Measurements from ENCODE around the gene FMNL1. TPM values are rescaled to one million over a fixed set of nuclear protein-coding genes. Genes with fewer than 3 reads are reported as not detected.

Gene FMNL1
- total RNA-seq, 2 donors from 2014 or later, result 3.5 to 4.5 TPM

DNA sequence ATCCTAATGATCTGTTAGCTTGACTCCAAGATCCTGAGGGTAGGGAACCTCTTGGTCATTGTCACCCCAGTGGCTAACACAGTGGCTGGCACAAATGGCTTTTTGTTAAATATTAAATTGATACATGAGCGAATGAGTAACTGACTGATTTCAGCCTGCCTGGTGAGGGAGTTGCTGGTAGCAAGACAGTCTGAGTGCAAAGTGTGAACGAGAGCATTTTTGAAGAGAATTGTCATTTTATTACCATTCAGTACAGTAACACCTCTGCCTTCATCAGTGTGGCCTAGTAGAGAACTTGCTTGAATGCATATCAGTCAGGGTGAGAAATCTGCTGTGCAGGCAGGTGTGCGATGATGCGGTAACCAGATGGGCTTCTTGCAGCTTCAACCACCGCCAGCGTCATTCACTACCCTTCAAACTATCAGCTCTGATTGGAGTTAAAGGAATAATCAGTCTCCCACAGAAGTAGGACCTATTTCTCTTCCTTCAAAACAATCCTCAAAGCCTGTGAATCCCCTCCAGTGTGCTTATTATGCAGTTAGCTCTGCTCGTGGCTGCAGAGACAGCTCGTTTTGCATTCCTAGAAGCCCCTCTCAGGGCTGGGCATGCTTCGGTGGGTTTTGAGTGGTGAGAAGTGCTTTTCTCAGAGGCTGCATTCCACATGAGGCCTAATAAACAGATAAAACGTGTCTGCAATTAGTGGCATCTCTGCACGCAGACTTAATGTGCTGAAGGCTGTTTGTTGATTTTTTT lies 31.0 kb upstream of the FMNL1 start:
- DNase-seq, result no peak
- Histone ChIP-seq H3K4me3 (ENCODE audit: low read length) (no peak overlapping the region), H3K36me3 (ENCODE audit: control insufficient read depth, insufficient read depth, low read length) (no peaks in the 10 kb centered on the region), H3K27me3 (ENCODE audit: control insufficient read depth, insufficient read depth, low read length, poor library complexity, severe bottlenecking) (no peaks in the 10 kb centered on the region), H3K9ac (ENCODE audit: extremely low read depth, low read length, poor library complexity, severe bottlenecking) (no peak overlapping the region), H3K4me1 (ENCODE audit: control insufficient read depth, insufficient read depth, low read length) (no peaks in the 10 kb centered on the region), H3K27ac (ENCODE audit: low read depth, low read length) (no peak overlapping the region), H3K9me3 (ENCODE audit: control insufficient read depth, low read length) (no peaks in the 10 kb centered on the region)
- peaks cover 2% of the 10 kb centered on the region for H3K27me3 Mint-ChIP-seq (ENCODE audit: insufficient read depth)
- peaks cover 3% of the 10 kb centered on the region for H3K4me1 Mint-ChIP-seq
- TF ChIP-seq, protein P1, sequence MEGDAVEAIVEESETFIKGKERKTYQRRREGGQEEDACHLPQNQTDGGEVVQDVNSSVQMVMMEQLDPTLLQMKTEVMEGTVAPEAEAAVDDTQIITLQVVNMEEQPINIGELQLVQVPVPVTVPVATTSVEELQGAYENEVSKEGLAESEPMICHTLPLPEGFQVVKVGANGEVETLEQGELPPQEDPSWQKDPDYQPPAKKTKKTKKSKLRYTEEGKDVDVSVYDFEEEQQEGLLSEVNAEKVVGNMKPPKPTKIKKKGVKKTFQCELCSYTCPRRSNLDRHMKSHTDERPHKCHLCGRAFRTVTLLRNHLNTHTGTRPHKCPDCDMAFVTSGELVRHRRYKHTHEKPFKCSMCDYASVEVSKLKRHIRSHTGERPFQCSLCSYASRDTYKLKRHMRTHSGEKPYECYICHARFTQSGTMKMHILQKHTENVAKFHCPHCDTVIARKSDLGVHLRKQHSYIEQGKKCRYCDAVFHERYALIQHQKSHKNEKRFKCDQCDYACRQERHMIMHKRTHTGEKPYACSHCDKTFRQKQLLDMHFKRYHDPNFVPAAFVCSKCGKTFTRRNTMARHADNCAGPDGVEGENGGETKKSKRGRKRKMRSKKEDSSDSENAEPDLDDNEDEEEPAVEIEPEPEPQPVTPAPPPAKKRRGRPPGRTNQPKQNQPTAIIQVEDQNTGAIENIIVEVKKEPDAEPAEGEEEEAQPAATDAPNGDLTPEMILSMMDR (conservative IDR thresholded peaks at IDR 0.05), result no peak
- 90% methylated on average over 10 to 11 of the region's 11 CpGs for WGBS, 2 experiments (ENCODE audit: insufficient coverage in 1 of 2, insufficient read length in 1 of 2)
- peaks cover 4% of the 10 kb centered on the region for H3K9me3 Mint-ChIP-seq
- no peaks in the 10 kb centered on the region for H3K36me3 Mint-ChIP-seq (ENCODE audit: low read depth)
- no peak overlapping the region for H3K4me3 Mint-ChIP-seq
- no peak overlapping the region for H3K27ac Mint-ChIP-seq

DNA sequence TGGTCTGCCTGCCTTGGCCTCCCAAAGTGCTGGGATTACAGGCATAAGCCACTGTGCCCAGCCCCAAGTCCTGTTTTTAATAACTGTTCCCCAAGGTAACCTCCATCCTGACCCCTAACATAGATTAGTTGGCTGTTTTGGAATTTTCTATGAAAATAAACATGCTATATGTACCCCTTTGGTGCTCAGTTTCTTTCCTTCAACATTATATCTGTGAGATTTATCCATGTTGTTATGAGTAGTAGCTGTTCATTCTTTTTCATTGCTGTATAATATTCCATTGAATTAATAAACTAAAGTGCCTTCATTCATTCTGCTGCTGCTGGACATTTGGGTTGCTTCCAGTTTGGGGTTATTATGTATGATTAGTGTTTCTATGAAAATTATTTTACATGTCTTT lies 26.3 kb upstream of the FMNL1 start:
- Mint-ChIP-seq H3K4me3 (no peak overlapping the region), H3K27ac (no peak overlapping the region), H3K27me3 (ENCODE audit: insufficient read depth) (no peaks in the 10 kb centered on the region), H3K9me3 (peaks cover 4% of the 10 kb centered on the region), H3K4me1 (peaks cover 12% of the 10 kb centered on the region), H3K36me3 (ENCODE audit: low read depth) (no peaks in the 10 kb centered on the region)
- H3K4me1 ChIP-seq (ENCODE audit: control insufficient read depth, insufficient read depth, low read length), result peaks cover 7% of the 10 kb centered on the region
- H3K9ac ChIP-seq (ENCODE audit: extremely low read depth, low read length, poor library complexity, severe bottlenecking), result no peak overlapping the region
- no peaks in the 10 kb centered on the region for H3K9me3 ChIP-seq (ENCODE audit: control insufficient read depth, low read length)
- DNase-seq, result no peak
- H3K36me3 ChIP-seq (ENCODE audit: control insufficient read depth, insufficient read depth, low read length), result no peaks in the 10 kb centered on the region
- H3K27ac ChIP-seq (ENCODE audit: low read depth, low read length), result no peak overlapping the region
- H3K27me3 ChIP-seq (ENCODE audit: control insufficient read depth, insufficient read depth, low read length, poor library complexity, severe bottlenecking), result no peaks in the 10 kb centered on the region
- TF ChIP-seq, protein P1 (conservative IDR thresholded peaks at IDR 0.05), result no peak
- no peak overlapping the region for H3K4me3 ChIP-seq (ENCODE audit: low read length)

DNA sequence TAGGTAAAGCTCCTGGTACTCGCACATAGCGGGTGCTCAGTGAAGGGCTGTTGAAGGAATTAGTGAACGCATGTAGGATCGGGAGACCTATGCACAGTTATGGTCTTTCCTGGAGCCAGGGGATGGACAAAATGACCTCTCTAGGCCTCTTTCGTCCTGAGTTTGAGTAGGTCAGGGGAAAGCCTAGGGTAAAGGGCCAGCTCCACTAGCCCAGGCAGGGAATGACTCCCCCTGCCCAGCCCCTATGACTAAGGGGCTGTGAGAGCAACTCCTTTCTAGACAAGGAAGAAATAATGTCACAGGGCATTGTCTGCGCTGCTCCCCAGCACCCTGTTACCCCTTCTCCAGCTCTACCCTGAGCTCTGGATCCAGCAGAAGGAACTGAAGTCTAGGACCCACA lies 24.6 kb upstream of the FMNL1 start:
- Mint-ChIP-seq H3K27ac (peak overlapping the region; percentile 85), H3K9me3 (no peaks in the 10 kb centered on the region), H3K27me3 (ENCODE audit: insufficient read depth) (no peaks in the 10 kb centered on the region), H3K4me1 (peaks cover 12% of the 10 kb centered on the region), H3K36me3 (ENCODE audit: low read depth) (no peaks in the 10 kb centered on the region), H3K4me3 (peak overlapping the region; percentile 24)
- 69 to 77% methylated on average over 4 to 6 of the region's 6 CpGs for WGBS, 2 experiments (ENCODE audit: insufficient coverage in 1 of 2, insufficient read length in 1 of 2)
- H3K4me1 ChIP-seq (ENCODE audit: control insufficient read depth, insufficient read depth, low read length), result peaks cover 7% of the 10 kb centered on the region
- TF ChIP-seq, protein P1 (conservative IDR thresholded peaks at IDR 0.05), result no peak
- H3K9me3 ChIP-seq (ENCODE audit: control insufficient read depth, low read length), result no peaks in the 10 kb centered on the region
- H3K9ac ChIP-seq (ENCODE audit: extremely low read depth, low read length, poor library complexity, severe bottlenecking), result no peak overlapping the region
- H3K27ac ChIP-seq (ENCODE audit: low read depth, low read length), result peak overlapping the region; percentile 3
- H3K27me3 ChIP-seq (ENCODE audit: control insufficient read depth, insufficient read depth, low read length, poor library complexity, severe bottlenecking), result no peaks in the 10 kb centered on the region
- no peak overlapping the region for H3K4me3 ChIP-seq (ENCODE audit: low read length)
- peak; percentile 64 for DNase-seq
- no peaks in the 10 kb centered on the region for H3K36me3 ChIP-seq (ENCODE audit: control insufficient read depth, insufficient read depth, low read length)

All from endodermal cell (in vitro differentiated cells).